Uterus (tissue), 2 donors: ENCODE results near the gene KCNN3.

ENCODE experiments used
- POLR2A ChIP-seq, 2 donors: fragments of 450-650 bp; IDR thresholded peaks; one replicate each; pipeline ENCODE4 v1.6.1; 2016; ENCODE audit warnings: antibody characterized with exemption in 2 of 2, mild to moderate bottlenecking in 1 of 2, moderate library complexity in 1 of 2
- TF ChIP-seq, protein P1 (sequence below), 4 experiments: fragments of 200-600 bp in 2 of 4; fragments of 450-650 bp in 2 of 4; sonication (generic) in 2 of 4; IDR thresholded peaks; one replicate each; pipeline ENCODE4 v1.5.1; 2016 to 2019; ENCODE audit warnings: antibody characterized with exemption in 4 of 4, mild to moderate bottlenecking in 2 of 4, moderate library complexity in 1 of 4

DNA sequence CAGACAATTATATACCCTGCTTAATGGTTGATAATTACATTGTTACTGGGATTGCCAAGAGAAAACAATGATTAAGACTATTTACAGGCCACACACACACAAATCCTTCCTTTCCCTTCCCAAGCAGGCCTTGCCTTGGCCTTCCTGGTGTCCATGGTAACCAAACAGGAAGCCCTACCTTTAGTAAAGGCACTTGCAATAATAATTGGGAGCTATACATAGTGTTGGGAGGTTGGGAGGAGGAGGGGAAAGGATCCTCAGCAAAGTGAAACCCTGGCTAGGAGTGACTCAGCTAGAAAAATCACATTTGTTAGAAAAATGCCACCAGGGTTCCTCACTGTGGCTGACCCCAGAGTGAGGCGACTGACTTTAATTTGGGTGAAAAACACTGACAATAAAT, 139.8 kb downstream of the KCNN3 start:
- no peak for TF ChIP-seq POLR2A (IDR thresholded peaks at IDR 0.05)
- TF ChIP-seq, protein P1, sequence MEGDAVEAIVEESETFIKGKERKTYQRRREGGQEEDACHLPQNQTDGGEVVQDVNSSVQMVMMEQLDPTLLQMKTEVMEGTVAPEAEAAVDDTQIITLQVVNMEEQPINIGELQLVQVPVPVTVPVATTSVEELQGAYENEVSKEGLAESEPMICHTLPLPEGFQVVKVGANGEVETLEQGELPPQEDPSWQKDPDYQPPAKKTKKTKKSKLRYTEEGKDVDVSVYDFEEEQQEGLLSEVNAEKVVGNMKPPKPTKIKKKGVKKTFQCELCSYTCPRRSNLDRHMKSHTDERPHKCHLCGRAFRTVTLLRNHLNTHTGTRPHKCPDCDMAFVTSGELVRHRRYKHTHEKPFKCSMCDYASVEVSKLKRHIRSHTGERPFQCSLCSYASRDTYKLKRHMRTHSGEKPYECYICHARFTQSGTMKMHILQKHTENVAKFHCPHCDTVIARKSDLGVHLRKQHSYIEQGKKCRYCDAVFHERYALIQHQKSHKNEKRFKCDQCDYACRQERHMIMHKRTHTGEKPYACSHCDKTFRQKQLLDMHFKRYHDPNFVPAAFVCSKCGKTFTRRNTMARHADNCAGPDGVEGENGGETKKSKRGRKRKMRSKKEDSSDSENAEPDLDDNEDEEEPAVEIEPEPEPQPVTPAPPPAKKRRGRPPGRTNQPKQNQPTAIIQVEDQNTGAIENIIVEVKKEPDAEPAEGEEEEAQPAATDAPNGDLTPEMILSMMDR (IDR thresholded peaks at IDR 0.05), result no peak
